Liver (tissue), 9 donors: ENCODE data around the gene PCDH9. TPM values are rescaled to one million over a fixed set of nuclear protein-coding genes. Genes with fewer than 3 reads are reported as not detected.

ENCODE experiments used
- DNase-seq: peaks from one replicate; pipeline ENCODE4 v3.0.0-alpha.2; 2017; ENCODE audit warnings: low spot score
- H3K27ac ChIP-seq, 2 donors: one replicate each; pipeline ENCODE4 v1.7.0; 2013; ENCODE audit warnings: inconsistent platforms in 2 of 2, low read length in 2 of 2, control low read depth in 1 of 2, low read depth in 1 of 2, mild to moderate bottlenecking in 1 of 2
- H3K27me3 ChIP-seq, 4 donors: one replicate each; pipeline versions ENCODE4 v1.6.1 to v1.7.0; 2013; ENCODE audit warnings: low read length in 3 of 4, inconsistent platforms in 1 of 4, mild to moderate bottlenecking in 1 of 4, moderate library complexity in 1 of 4; ENCODE audit not compliant: control insufficient read depth in 4 of 4, insufficient read depth in 4 of 4
- H3K36me3 ChIP-seq, 4 donors: one replicate each; pipeline versions ENCODE4 v1.6.1 to v1.7.0; 2013; ENCODE audit warnings: low read length in 3 of 4, mild to moderate bottlenecking in 3 of 4, low read depth in 1 of 4, moderate library complexity in 1 of 4; ENCODE audit not compliant: control insufficient read depth in 4 of 4, insufficient read depth in 3 of 4
- H3K4me1 ChIP-seq, 4 donors: one replicate each; pipeline versions ENCODE4 v1.6.1 to v1.7.0; 2013; ENCODE audit warnings: low read length in 3 of 4, mild to moderate bottlenecking in 3 of 4, moderate library complexity in 1 of 4; ENCODE audit not compliant: control insufficient read depth in 4 of 4, insufficient read depth in 4 of 4
- H3K4me3 ChIP-seq, 3 donors: one replicate each; pipeline versions ENCODE4 v1.6.1 to v1.7.0; 2013; ENCODE audit warnings: low read length in 3 of 3, control low read depth in 1 of 3, low read depth in 1 of 3, mild to moderate bottlenecking in 1 of 3
- H3K9ac ChIP-seq, 2 donors: one replicate each; pipeline ENCODE4 v1.7.0; 2013; ENCODE audit warnings: low read length in 2 of 2, mild to moderate bottlenecking in 2 of 2, moderate library complexity in 2 of 2, control low read depth in 1 of 2, low read depth in 1 of 2
- H3K9me3 ChIP-seq, 4 donors: one replicate each; pipeline versions ENCODE4 v1.6.1 to v1.7.0; 2013; ENCODE audit warnings: low read length in 3 of 4; ENCODE audit not compliant: control insufficient read depth in 4 of 4
- EGR1 ChIP-seq, 2 donors: IDR thresholded peaks; 2 replicates each; pipeline ENCODE4 v1.6.1; 2016 to 2018; ENCODE audit warnings: antibody characterized with exemption in 2 of 2, low read depth in 2 of 2
- FOXA1 ChIP-seq: IDR thresholded peaks from 2 replicates; pipeline ENCODE4 v1.6.1; 2016; ENCODE audit warnings: antibody characterized with exemption
- FOXA2 ChIP-seq: IDR thresholded peaks from 2 replicates; pipeline ENCODE4 v1.6.1; 2016; ENCODE audit warnings: antibody characterized with exemption
- GABPA ChIP-seq, 2 donors: IDR thresholded peaks in 1 of 2; conservative IDR thresholded peaks in 1 of 2; 2 replicates each; pipeline ENCODE4 v1.6.1; 2016; ENCODE audit warnings: antibody characterized with exemption in 2 of 2, mild to moderate bottlenecking in 1 of 2, moderate library complexity in 1 of 2
- HNF4A ChIP-seq, 2 donors: conservative IDR thresholded peaks; 2 replicates each; pipeline ENCODE4 v1.6.1; 2016; ENCODE audit warnings: antibody characterized with exemption in 2 of 2, mild to moderate bottlenecking in 2 of 2
- JUND ChIP-seq, 2 donors: IDR thresholded peaks; 2 replicates each; pipeline ENCODE4 v1.6.1; 2016; ENCODE audit warnings: antibody characterized with exemption in 2 of 2
- MAX ChIP-seq: IDR thresholded peaks from 2 replicates; pipeline ENCODE4 v1.6.1; 2016; ENCODE audit warnings: antibody characterized with exemption
- NR2F2 ChIP-seq: IDR thresholded peaks from 2 replicates; pipeline ENCODE4 v1.6.1; 2016; ENCODE audit warnings: antibody characterized with exemption
- RAD21 ChIP-seq, 2 donors: IDR thresholded peaks; 2 replicates each; pipeline ENCODE4 v1.6.1; 2016; ENCODE audit warnings: antibody characterized with exemption in 2 of 2, mild to moderate bottlenecking in 2 of 2
- REST ChIP-seq: IDR thresholded peaks from 2 replicates; pipeline ENCODE4 v1.6.1; 2016; ENCODE audit warnings: antibody characterized with exemption, mild to moderate bottlenecking
- RXRA ChIP-seq, 2 donors: IDR thresholded peaks; 2 replicates each; pipeline ENCODE4 v1.6.1; 2017 to 2018; ENCODE audit warnings: antibody characterized with exemption in 2 of 2, mild to moderate bottlenecking in 1 of 2
- SP1 ChIP-seq: IDR thresholded peaks from 2 replicates; pipeline ENCODE4 v1.6.1; 2018; ENCODE audit warnings: antibody characterized with exemption, mild to moderate bottlenecking
- TAF1 ChIP-seq: conservative IDR thresholded peaks from 2 replicates; pipeline ENCODE4 v1.6.1; 2016; ENCODE audit warnings: antibody characterized with exemption, mild to moderate bottlenecking
- YY1 ChIP-seq: IDR thresholded peaks from 2 replicates; pipeline ENCODE4 v1.6.1; 2016; ENCODE audit warnings: antibody characterized with exemption, mild to moderate bottlenecking
- ZBTB33 ChIP-seq: IDR thresholded peaks from 2 replicates; pipeline ENCODE4 v1.6.1; 2016; ENCODE audit warnings: antibody characterized with exemption
- WGBS: extraction: QIAGEN DNeasy Blood & Tissue Kit; methylation state at CpG from one replicate; pipeline ENCODE4 v1.1.7; 2013; 5-methylcytosine and 5-hydroxymethylcytosine counted together
- polyA plus RNA-seq, 2 donors: library from polyadenylated mRNA; stranded (reverse) in 1 of 2; unstranded in 1 of 2; fragments of 200-250 nt in 1 of 2; fragments of >200 nt in 1 of 2; fragmentation: Nextera tagmentation in 1 of 2; extraction: Ambion mirVana in 1 of 2; gene quantifications; one replicate each; pipeline versions ENCODE4 v1.2.1 to v1.2.3, GENCODE V29; 2013 to 2015
- total RNA-seq, 2 donors: library from RNA; depleted of rRNA; stranded (reverse); fragments of >200 nt; gene quantifications; one replicate each; pipeline ENCODE4 v1.2.3, GENCODE V29; 2014
- TF ChIP-seq, protein P1 (sequence below): IDR thresholded peaks from 2 replicates; pipeline ENCODE4 v1.6.1; 2016; ENCODE audit warnings: antibody characterized with exemption
- TF ChIP-seq, protein P2 (sequence below): fragments of 150-350 bp; IDR thresholded peaks from 2 replicates; pipeline ENCODE4 v1.5.1; 2017; ENCODE audit warnings: improper control_type of control experiment, low read depth, low read length; ENCODE audit not compliant: missing input control
- donor health status: healthy.
- donor health status: healthy.
- donor health status: healthy.
- donor health status: healthy.
- donor health status: healthy.

PCDH9 gene
- total and polyA plus RNA-seq, 4 donors, result 0.90 to 4.0 (median 2.2) TPM

GRCh38 chr13:67087527-67087926, 142.6 kb downstream of the PCDH9 start:
- no peak for TF ChIP-seq NR2F2
- no peak for TF ChIP-seq FOXA2
- TF ChIP-seq EGR1 (IDR thresholded peaks at IDR 0.05; ENCODE audit: low read depth in 2 of 2), result no peak
- no peak for TF ChIP-seq RAD21 (IDR thresholded peaks at IDR 0.05)
- no peak for TF ChIP-seq ZBTB33
- no peak for TF ChIP-seq SP1
- TF ChIP-seq MAX, result no peak
- TF ChIP-seq, protein P1, sequence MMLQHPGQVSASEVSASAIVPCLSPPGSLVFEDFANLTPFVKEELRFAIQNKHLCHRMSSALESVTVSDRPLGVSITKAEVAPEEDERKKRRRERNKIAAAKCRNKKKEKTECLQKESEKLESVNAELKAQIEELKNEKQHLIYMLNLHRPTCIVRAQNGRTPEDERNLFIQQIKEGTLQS, result no peak
- TF ChIP-seq REST, result no peak
- TF ChIP-seq TAF1, result no peak
- TF ChIP-seq YY1, result no peak
- TF ChIP-seq HNF4A (conservative IDR thresholded peaks at IDR 0.05), result no peak
- TF ChIP-seq, protein P2, sequence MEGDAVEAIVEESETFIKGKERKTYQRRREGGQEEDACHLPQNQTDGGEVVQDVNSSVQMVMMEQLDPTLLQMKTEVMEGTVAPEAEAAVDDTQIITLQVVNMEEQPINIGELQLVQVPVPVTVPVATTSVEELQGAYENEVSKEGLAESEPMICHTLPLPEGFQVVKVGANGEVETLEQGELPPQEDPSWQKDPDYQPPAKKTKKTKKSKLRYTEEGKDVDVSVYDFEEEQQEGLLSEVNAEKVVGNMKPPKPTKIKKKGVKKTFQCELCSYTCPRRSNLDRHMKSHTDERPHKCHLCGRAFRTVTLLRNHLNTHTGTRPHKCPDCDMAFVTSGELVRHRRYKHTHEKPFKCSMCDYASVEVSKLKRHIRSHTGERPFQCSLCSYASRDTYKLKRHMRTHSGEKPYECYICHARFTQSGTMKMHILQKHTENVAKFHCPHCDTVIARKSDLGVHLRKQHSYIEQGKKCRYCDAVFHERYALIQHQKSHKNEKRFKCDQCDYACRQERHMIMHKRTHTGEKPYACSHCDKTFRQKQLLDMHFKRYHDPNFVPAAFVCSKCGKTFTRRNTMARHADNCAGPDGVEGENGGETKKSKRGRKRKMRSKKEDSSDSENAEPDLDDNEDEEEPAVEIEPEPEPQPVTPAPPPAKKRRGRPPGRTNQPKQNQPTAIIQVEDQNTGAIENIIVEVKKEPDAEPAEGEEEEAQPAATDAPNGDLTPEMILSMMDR, result no peak
- TF ChIP-seq FOXA1, result no peak
- TF ChIP-seq GABPA (IDR thresholded peaks at IDR 0.05 in 1 of 2, conservative IDR thresholded peaks at IDR 0.05 in 1 of 2), result no peak
- TF ChIP-seq RXRA (IDR thresholded peaks at IDR 0.05), result no peak
- no peak for TF ChIP-seq JUND (IDR thresholded peaks at IDR 0.05)
- Histone ChIP-seq H3K27me3 (no peaks in the 10 kb centered on the region), H3K9me3 (no peaks in the 10 kb centered on the region), H3K36me3 (no peaks in the 10 kb centered on the region), H3K4me3 (no peak overlapping the region), H3K27ac (no peak overlapping the region), H3K4me1 (peaks cover 0 to 13% (median 2%) of the 10 kb centered on the region in 4 donors), H3K9ac (no peak overlapping the region)
- 87% methylated on average over 2 of the region's 2 CpGs for WGBS
- no peak for DNase-seq

- Histone ChIP-seq H3K9me3 (no peaks in the 10 kb centered on the region), H3K36me3 (no peaks in the 10 kb centered on the region), H3K9ac (no peak overlapping the region), H3K27me3 (no peaks in the 10 kb centered on the region), H3K4me1 (peaks cover 0 to 13% (median 2%) of the 10 kb centered on the region in 4 donors), H3K27ac (no peak overlapping the region), H3K4me3 (no peak overlapping the region)
- DNase-seq, result no peak
- 24% methylated on average over 2 of the region's 2 CpGs for WGBS
- TF ChIP-seq HNF4A (conservative IDR thresholded peaks at IDR 0.05), result no peak
- peak; percentile 67 for TF ChIP-seq FOXA2
Measured at GRCh38 chr13:67086260-67086659, 143.9 kb downstream of the PCDH9 start.
